ENCODE data around the gene SLITRK3.
"Not testable (repeated sequence)": the region's sequence is repeated elsewhere in the genome, so short reads cannot be mapped to it uniquely, and the experiment has no call there.

SLITRK3 gene

GRCh38 chr3:165192610-165193192 is 3.5 kb downstream of the SLITRK3 start:
- in situ Hi-C loops (cut with HindIII; ENCODE audit: low sequenced_read_pairs) = no loop called here

- in situ Hi-C loops (cut with HindIII; ENCODE audit: low sequenced_read_pairs) = no loop called here
These were observed 4.7 kb downstream of the SLITRK3 start for GRCh38 chr3:165191491-165191890.

- in situ Hi-C loops (cut with HindIII; ENCODE audit: low sequenced_read_pairs) = no loop called here
These were observed 7.7 kb downstream of the SLITRK3 start for GRCh38 chr3:165188452-165188851.

- in situ Hi-C loops (cut with HindIII; ENCODE audit: low sequenced_read_pairs) = no loop called here
These were observed 10.4 kb downstream of the SLITRK3 start for GRCh38 chr3:165185707-165186327.

- in situ Hi-C loops (cut with HindIII; ENCODE audit: low sequenced_read_pairs) = no loop called here
These were observed 14.6 kb downstream of the SLITRK3 start for GRCh38 chr3:165181556-165181955.

- in situ Hi-C loops (cut with HindIII; ENCODE audit: low sequenced_read_pairs) = no loop called here
These were observed 25.9 kb downstream of the SLITRK3 start for GRCh38 chr3:165170236-165170635.

GRCh38 chr3:165169368-165169767 is 26.8 kb downstream of the SLITRK3 start:
- in situ Hi-C loops (cut with HindIII; ENCODE audit: low sequenced_read_pairs) = no loop called here

- in situ Hi-C loops (cut with HindIII; ENCODE audit: low sequenced_read_pairs) = no loop called here
These were observed 33.3 kb downstream of the SLITRK3 start for GRCh38 chr3:165162883-165163282.

GRCh38 chr3:165159760-165160421 is 36.3 kb downstream of the SLITRK3 start:
- in situ Hi-C loops (cut with HindIII; ENCODE audit: low sequenced_read_pairs) = no loop called here

GRCh38 chr3:165158011-165158410 is 38.2 kb downstream of the SLITRK3 start:
- in situ Hi-C loops (cut with HindIII; ENCODE audit: low sequenced_read_pairs) = no loop called here

- in situ Hi-C loops (cut with HindIII; ENCODE audit: low sequenced_read_pairs) = no loop called here
These were observed 39.3 kb downstream of the SLITRK3 start for GRCh38 chr3:165156757-165157420.

- in situ Hi-C loops (cut with HindIII; ENCODE audit: low sequenced_read_pairs) = no loop called here
These were observed 47.2 kb downstream of the SLITRK3 start for GRCh38 chr3:165148876-165149441.

GRCh38 chr3:165144271-165144670 is 51.9 kb downstream of the SLITRK3 start:
- in situ Hi-C loops (cut with HindIII; ENCODE audit: low sequenced_read_pairs) = no loop called here

GRCh38 chr3:165139918-165140317 is 56.3 kb downstream of the SLITRK3 start:
- in situ Hi-C loops (cut with HindIII; ENCODE audit: low sequenced_read_pairs) = not testable (repeated sequence)
